C4-2B (cell line): ENCODE data around the gene SIX2.

Source experiments
- H3K27ac ChIP-seq: fragments of 450-650 bp; 2 replicates; pipeline ENCODE4 v1.5.1; 2017
- CTCF ChIP-seq: fragments of 450-650 bp; conservative IDR thresholded peaks from 2 replicates; pipeline ENCODE4 v1.5.1; 2017; ENCODE audit warnings: mild to moderate bottlenecking
- ZFX ChIP-seq: fragments of 450-650 bp; IDR thresholded peaks from 2 replicates; pipeline ENCODE4 v1.6.1; 2017

The SIX2 gene

DNA sequence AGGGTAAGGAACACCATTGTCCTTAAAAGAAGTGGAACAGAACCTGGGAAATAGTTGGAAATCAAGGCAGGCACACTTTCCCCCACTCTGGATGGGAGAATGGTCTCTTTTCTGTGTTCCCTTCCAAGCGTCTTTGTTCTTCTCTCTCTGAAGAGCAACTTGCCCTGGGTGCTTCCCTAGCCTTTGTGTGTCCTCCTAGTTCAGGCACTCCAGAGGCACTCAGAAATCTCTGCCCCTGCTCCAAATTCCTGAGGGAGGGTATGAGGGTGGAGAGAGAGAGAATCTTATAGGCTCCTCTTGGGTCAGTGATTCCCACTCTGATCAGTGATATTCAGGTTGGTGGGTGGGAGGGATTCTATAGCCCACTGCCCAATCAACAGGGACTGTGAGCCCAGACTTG, 8.8 kb upstream of the SIX2 start:
- no peak overlapping the region for H3K27ac ChIP-seq
- TF ChIP-seq CTCF: no peak

DNA sequence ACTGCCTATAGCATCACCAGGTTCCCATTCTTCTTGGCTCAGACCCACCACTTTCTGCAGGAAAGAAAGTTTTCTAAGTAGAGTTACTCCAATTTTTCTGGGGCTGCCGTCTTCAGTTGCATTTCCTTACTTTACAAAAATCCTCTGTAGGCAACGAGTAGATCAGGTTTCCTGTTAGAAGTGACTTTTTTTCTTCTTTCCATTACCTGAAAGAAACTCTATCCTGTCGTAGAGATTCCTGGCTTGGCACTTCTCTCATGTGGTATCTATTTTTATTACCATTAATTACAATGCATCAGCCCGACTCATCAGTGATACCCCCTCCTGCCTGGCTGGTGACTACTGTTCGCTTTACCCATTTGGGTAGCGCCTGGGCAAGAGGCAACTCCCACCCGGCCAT, 5.6 kb upstream of the SIX2 start:
- H3K27ac ChIP-seq: no peak overlapping the region
- TF ChIP-seq CTCF (no peak), ZFX (no peak)

DNA sequence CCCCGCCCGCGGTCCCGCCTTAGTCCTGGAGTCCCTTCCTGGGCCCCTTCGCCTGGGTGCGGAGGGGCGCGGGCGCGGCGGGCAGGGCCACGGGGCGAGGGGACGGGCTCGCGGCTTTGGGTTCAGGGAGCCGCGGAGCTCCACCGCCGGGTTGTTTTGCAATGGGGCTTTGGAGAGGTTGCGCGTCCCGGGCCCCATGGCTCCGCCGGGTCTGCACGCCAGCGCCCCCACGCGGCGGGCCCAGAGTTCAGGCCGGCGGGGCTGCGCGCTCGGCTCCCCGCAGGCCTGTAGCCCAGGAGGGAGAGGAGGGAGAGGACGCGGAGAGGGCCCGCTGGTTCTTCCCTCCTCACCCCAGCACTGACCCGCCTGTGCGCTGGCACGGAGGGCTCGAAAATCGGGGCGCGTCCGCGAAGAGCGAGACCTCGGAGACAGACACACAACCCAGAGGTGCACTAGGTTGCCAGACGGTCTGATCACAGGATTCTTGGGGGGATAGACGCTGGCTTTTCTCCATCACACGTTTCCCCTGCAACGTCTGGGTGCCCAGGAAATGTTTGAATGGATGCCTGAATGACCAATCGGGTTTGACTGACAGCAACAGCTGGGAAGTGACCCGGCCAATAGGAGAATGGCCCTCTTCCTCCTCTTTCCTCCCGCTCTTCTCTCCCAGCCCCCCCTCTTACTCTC, 4.9 kb upstream of the SIX2 start:
- no peak overlapping the region for H3K27ac ChIP-seq
- TF ChIP-seq ZFX: no peak
- TF ChIP-seq CTCF: no peak; the same call in 1 of the 2 replicates

GRCh38 chr2:45013229-45014015, 4.2 kb upstream of the SIX2 start:
- TF ChIP-seq CTCF (no peak), ZFX (no peak)
- H3K27ac ChIP-seq: no peak overlapping the region

- H3K27ac ChIP-seq: no peak overlapping the region
- TF ChIP-seq CTCF: no peak
- no peak for TF ChIP-seq ZFX
Observed at GRCh38 chr2:45012733-45013132, 3.5 kb upstream of the SIX2 start.

DNA sequence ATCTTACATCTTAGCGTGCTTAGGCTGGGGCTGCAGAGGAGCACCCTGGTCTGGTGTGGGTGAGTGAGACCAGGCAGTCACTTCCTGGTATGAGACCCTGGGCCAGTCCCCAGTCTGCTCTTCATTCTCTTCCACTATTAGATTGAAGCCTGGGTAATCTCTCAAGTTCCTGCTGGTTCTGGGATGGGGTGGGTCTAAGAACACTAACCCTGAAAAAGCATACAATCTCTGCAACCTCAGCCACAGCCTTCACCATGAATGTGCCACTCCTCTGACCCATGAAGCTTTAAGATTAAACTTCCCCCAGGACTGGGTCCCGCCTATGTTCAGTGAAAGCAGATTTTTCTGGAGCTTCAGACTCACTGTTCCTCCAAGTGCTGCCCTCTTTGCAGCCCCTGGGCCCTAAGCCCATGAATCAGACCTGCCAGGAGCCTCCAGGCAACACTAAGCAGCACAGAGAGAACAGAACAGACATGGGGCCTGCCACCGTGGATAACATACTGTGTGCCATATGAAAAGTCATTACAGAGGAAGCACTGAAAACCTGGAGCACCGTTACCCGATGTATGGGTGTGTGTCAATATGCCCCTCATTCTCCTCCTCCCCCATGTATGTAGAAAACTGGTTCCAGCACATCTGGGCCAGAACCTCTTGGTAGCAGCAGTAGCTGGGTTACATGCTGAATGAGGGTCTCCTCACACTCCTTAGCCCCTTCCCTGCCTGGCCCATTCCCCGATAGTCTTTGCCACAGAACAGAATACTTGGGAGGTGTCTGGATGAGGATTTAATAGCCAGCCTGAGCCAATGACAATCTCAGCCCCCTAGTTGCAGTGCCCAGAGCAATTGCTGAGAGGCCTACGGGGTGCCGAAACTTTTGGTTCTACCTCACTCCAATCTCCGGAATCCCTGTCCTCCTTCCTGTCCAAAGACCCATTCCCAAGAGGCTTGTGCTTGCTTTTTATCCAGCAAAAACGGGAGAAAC, 2.7 kb upstream of the SIX2 start:
- H3K27ac ChIP-seq: no peak overlapping the region
- no peak for TF ChIP-seq ZFX
- no peak for TF ChIP-seq CTCF
